ENCODE measurements around the gene IMP3.

Gene IMP3

GRCh38 chr15:75622505-75622904 lies 17.5 kb downstream of the IMP3 start:
- no peaks in the 10 kb centered on the region for H3K4me1 ChIP-seq (ENCODE audit: control insufficient read depth, insufficient read depth, low read length)
- H3K36me3 ChIP-seq (ENCODE audit: control insufficient read depth, insufficient read depth, low read length): peaks cover 4% of the 10 kb centered on the region
- H3K9me3 ChIP-seq (ENCODE audit: control insufficient read depth, insufficient read depth, low read length): no peaks in the 10 kb centered on the region
- H3K4me3 ChIP-seq (ENCODE audit: low read depth, low read length): no peak overlapping the region
- no peaks in the 10 kb centered on the region for H3K27me3 ChIP-seq (ENCODE audit: control insufficient read depth, insufficient read depth, low read length)
- no peak overlapping the region for H3K9ac ChIP-seq (ENCODE audit: low read depth, low read length)

- H3K9me3 ChIP-seq (ENCODE audit: control insufficient read depth, insufficient read depth, low read length): no peaks in the 10 kb centered on the region
- peaks cover 10% of the 10 kb centered on the region for H3K36me3 ChIP-seq (ENCODE audit: control insufficient read depth, insufficient read depth, low read length)
- H3K4me3 ChIP-seq (ENCODE audit: low read depth, low read length): no peak overlapping the region
- no peak overlapping the region for H3K9ac ChIP-seq (ENCODE audit: low read depth, low read length)
- H3K27me3 ChIP-seq (ENCODE audit: control insufficient read depth, insufficient read depth, low read length): no peaks in the 10 kb centered on the region
- H3K4me1 ChIP-seq (ENCODE audit: control insufficient read depth, insufficient read depth, low read length): no peaks in the 10 kb centered on the region
Measured at GRCh38 chr15:75620841-75621391, 19.1 kb downstream of the IMP3 start.

GRCh38 chr15:75620058-75620820 lies 19.8 kb downstream of the IMP3 start:
- Histone ChIP-seq H3K4me1 (ENCODE audit: control insufficient read depth, insufficient read depth, low read length) (no peaks in the 10 kb centered on the region), H3K36me3 (ENCODE audit: control insufficient read depth, insufficient read depth, low read length) (peaks cover 10% of the 10 kb centered on the region), H3K27me3 (ENCODE audit: control insufficient read depth, insufficient read depth, low read length) (no peaks in the 10 kb centered on the region), H3K4me3 (ENCODE audit: low read depth, low read length) (no peak overlapping the region), H3K9me3 (ENCODE audit: control insufficient read depth, insufficient read depth, low read length) (no peaks in the 10 kb centered on the region), H3K9ac (ENCODE audit: low read depth, low read length) (no peak overlapping the region)

- no peaks in the 10 kb centered on the region for H3K27me3 ChIP-seq (ENCODE audit: control insufficient read depth, insufficient read depth, low read length)
- no peak overlapping the region for H3K9ac ChIP-seq (ENCODE audit: low read depth, low read length)
- no peaks in the 10 kb centered on the region for H3K4me1 ChIP-seq (ENCODE audit: control insufficient read depth, insufficient read depth, low read length)
- no peak overlapping the region for H3K4me3 ChIP-seq (ENCODE audit: low read depth, low read length)
- peaks cover 10% of the 10 kb centered on the region for H3K36me3 ChIP-seq (ENCODE audit: control insufficient read depth, insufficient read depth, low read length)
- no peaks in the 10 kb centered on the region for H3K9me3 ChIP-seq (ENCODE audit: control insufficient read depth, insufficient read depth, low read length)
Measured at GRCh38 chr15:75616766-75617165, 23.3 kb downstream of the IMP3 start.

- H3K4me1 ChIP-seq (ENCODE audit: control insufficient read depth, insufficient read depth, low read length): no peaks in the 10 kb centered on the region
- H3K9ac ChIP-seq (ENCODE audit: low read depth, low read length): no peak overlapping the region
- peaks cover 20% of the 10 kb centered on the region for H3K36me3 ChIP-seq (ENCODE audit: control insufficient read depth, insufficient read depth, low read length)
- no peak overlapping the region for H3K4me3 ChIP-seq (ENCODE audit: low read depth, low read length)
- no peaks in the 10 kb centered on the region for H3K27me3 ChIP-seq (ENCODE audit: control insufficient read depth, insufficient read depth, low read length)
- H3K9me3 ChIP-seq (ENCODE audit: control insufficient read depth, insufficient read depth, low read length): no peaks in the 10 kb centered on the region
Measured at GRCh38 chr15:75606711-75607699, 33.0 kb downstream of the IMP3 start.

- H3K4me3 ChIP-seq (ENCODE audit: low read depth, low read length): no peak overlapping the region
- H3K9me3 ChIP-seq (ENCODE audit: control insufficient read depth, insufficient read depth, low read length): no peaks in the 10 kb centered on the region
- no peaks in the 10 kb centered on the region for H3K27me3 ChIP-seq (ENCODE audit: control insufficient read depth, insufficient read depth, low read length)
- H3K36me3 ChIP-seq (ENCODE audit: control insufficient read depth, insufficient read depth, low read length): peaks cover 20% of the 10 kb centered on the region
- H3K9ac ChIP-seq (ENCODE audit: low read depth, low read length): no peak overlapping the region
- H3K4me1 ChIP-seq (ENCODE audit: control insufficient read depth, insufficient read depth, low read length): no peaks in the 10 kb centered on the region
Measured at GRCh38 chr15:75606026-75606425, 34.0 kb downstream of the IMP3 start.

GRCh38 chr15:75599401-75599800 lies 40.6 kb downstream of the IMP3 start:
- Histone ChIP-seq H3K4me3 (ENCODE audit: low read depth, low read length) (no peak overlapping the region), H3K9ac (ENCODE audit: low read depth, low read length) (no peak overlapping the region), H3K36me3 (ENCODE audit: control insufficient read depth, insufficient read depth, low read length) (peaks cover 10% of the 10 kb centered on the region)

GRCh38 chr15:75598361-75598760 lies 41.7 kb downstream of the IMP3 start:
- no peaks in the 10 kb centered on the region for H3K4me1 ChIP-seq (ENCODE audit: control insufficient read depth, insufficient read depth, low read length)
- no peaks in the 10 kb centered on the region for H3K9me3 ChIP-seq (ENCODE audit: control insufficient read depth, insufficient read depth, low read length)
- H3K27me3 ChIP-seq (ENCODE audit: control insufficient read depth, insufficient read depth, low read length): no peaks in the 10 kb centered on the region
- H3K36me3 ChIP-seq (ENCODE audit: control insufficient read depth, insufficient read depth, low read length): peaks cover 11% of the 10 kb centered on the region
- H3K9ac ChIP-seq (ENCODE audit: low read depth, low read length): no peak overlapping the region
- no peak overlapping the region for H3K4me3 ChIP-seq (ENCODE audit: low read depth, low read length)

More at GRCh38 chr15:75599401-75599800, 40.6 kb downstream of the IMP3 start:
- Histone ChIP-seq H3K4me1 (ENCODE audit: control insufficient read depth, insufficient read depth, low read length) (no peaks in the 10 kb centered on the region), H3K27me3 (ENCODE audit: control insufficient read depth, insufficient read depth, low read length) (no peaks in the 10 kb centered on the region), H3K9me3 (ENCODE audit: control insufficient read depth, insufficient read depth, low read length) (no peaks in the 10 kb centered on the region)

- Histone ChIP-seq H3K9me3 (ENCODE audit: control insufficient read depth, insufficient read depth, low read length) (no peaks in the 10 kb centered on the region), H3K27me3 (ENCODE audit: control insufficient read depth, insufficient read depth, low read length) (no peaks in the 10 kb centered on the region), H3K36me3 (ENCODE audit: control insufficient read depth, insufficient read depth, low read length) (peaks cover 11% of the 10 kb centered on the region), H3K9ac (ENCODE audit: low read depth, low read length) (no peak overlapping the region), H3K4me3 (ENCODE audit: low read depth, low read length) (no peak overlapping the region), H3K4me1 (ENCODE audit: control insufficient read depth, insufficient read depth, low read length) (no peaks in the 10 kb centered on the region)
Measured at GRCh38 chr15:75597667-75598341, 42.2 kb downstream of the IMP3 start.

GRCh38 chr15:75596703-75597345 lies 43.2 kb downstream of the IMP3 start:
- H3K36me3 ChIP-seq (ENCODE audit: control insufficient read depth, insufficient read depth, low read length): peaks cover 11% of the 10 kb centered on the region

GRCh38 chr15:75594276-75594675 lies 45.7 kb downstream of the IMP3 start:
- H3K4me1 ChIP-seq (ENCODE audit: control insufficient read depth, insufficient read depth, low read length): no peaks in the 10 kb centered on the region
- H3K36me3 ChIP-seq (ENCODE audit: control insufficient read depth, insufficient read depth, low read length): peaks cover 5% of the 10 kb centered on the region
- H3K4me3 ChIP-seq (ENCODE audit: low read depth, low read length): no peak overlapping the region
- no peaks in the 10 kb centered on the region for H3K9me3 ChIP-seq (ENCODE audit: control insufficient read depth, insufficient read depth, low read length)
- no peaks in the 10 kb centered on the region for H3K27me3 ChIP-seq (ENCODE audit: control insufficient read depth, insufficient read depth, low read length)
- no peak overlapping the region for H3K9ac ChIP-seq (ENCODE audit: low read depth, low read length)

More at GRCh38 chr15:75596703-75597345, 43.2 kb downstream of the IMP3 start:
- no peaks in the 10 kb centered on the region for H3K27me3 ChIP-seq (ENCODE audit: control insufficient read depth, insufficient read depth, low read length)
- H3K9me3 ChIP-seq (ENCODE audit: control insufficient read depth, insufficient read depth, low read length): no peaks in the 10 kb centered on the region
- H3K9ac ChIP-seq (ENCODE audit: low read depth, low read length): no peak overlapping the region
- no peak overlapping the region for H3K4me3 ChIP-seq (ENCODE audit: low read depth, low read length)
- no peaks in the 10 kb centered on the region for H3K4me1 ChIP-seq (ENCODE audit: control insufficient read depth, insufficient read depth, low read length)

Data from iPS-15b (cell line).